Vagina (tissue), 2 donors: Measurements from ENCODE around the gene TMSB10. TPM values are rescaled to one million over a fixed set of nuclear protein-coding genes. Genes with fewer than 3 reads are reported as not detected.

Experiments
- DNase-seq, 2 donors: peaks; one replicate each; pipeline ENCODE4 v3.0.0-alpha.2; 2017; ENCODE audit errors: extremely low spot score in 2 of 2
- H3K27ac ChIP-seq: fragments of 200-600 bp; sonication (generic); one replicate; pipeline ENCODE4 v1.5.1; 2019
- H3K27me3 ChIP-seq: fragments of 200-600 bp; sonication (generic); one replicate; pipeline ENCODE4 v1.5.1; 2019
- H3K36me3 ChIP-seq, 2 donors: fragments of 200-600 bp; sonication (generic); one replicate each; pipeline ENCODE4 v1.5.1; 2017 to 2019
- H3K4me1 ChIP-seq: fragments of 200-600 bp; sonication (generic); one replicate; pipeline ENCODE4 v1.5.1; 2019
- H3K4me3 ChIP-seq, 2 donors: fragments of 200-600 bp; sonication (generic); 1 replicate in 1 of 2; 2 replicates in 1 of 2; pipeline ENCODE4 v1.5.1; 2016 to 2019
- H3K9me3 ChIP-seq: fragments of 200-600 bp; sonication (generic); one replicate; pipeline ENCODE4 v1.5.1; 2019
- POLR2A ChIP-seq, 2 donors: fragments of 450-650 bp; IDR thresholded peaks; one replicate each; pipeline ENCODE4 v1.6.1; 2017; ENCODE audit warnings: antibody characterized with exemption in 2 of 2, mild to moderate bottlenecking in 2 of 2, moderate library complexity in 2 of 2
- POLR2AphosphoS5 ChIP-seq, 2 donors: sonication (generic); formaldehyde crosslinking; IDR thresholded peaks; one replicate each; pipeline ENCODE4 v1.9.0; 2017; ENCODE audit warnings: antibody characterized with exemption in 2 of 2, mild to moderate bottlenecking in 2 of 2, low read depth in 1 of 2; ENCODE audit not compliant: insufficient read depth in 1 of 2
- intact Hi-C: fragments of 100-400 bp; cut with DNase I; formaldehyde crosslinking; loops from one replicate; pipeline ENCODE4 v1.15.1; 2023
- total RNA-seq: library from RNA; depleted of rRNA; stranded (reverse); fragments of >200 nt; gene quantifications from one replicate; pipeline ENCODE4 v1.2.3, GENCODE V29; 2016
- TF ChIP-seq, protein P1 (sequence below), 3 experiments: fragments of 450-650 bp in 2 of 3; fragments of 200-600 bp in 1 of 3; sonication (generic) in 1 of 3; IDR thresholded peaks; one replicate each; pipeline ENCODE4 v1.5.1; 2017 to 2019; ENCODE audit warnings: antibody characterized with exemption in 3 of 3, mild to moderate bottlenecking in 2 of 3, moderate library complexity in 2 of 3

TMSB10 gene
- total RNA-seq, 1 donor from 2014 or later = 2,211 TPM

DNA sequence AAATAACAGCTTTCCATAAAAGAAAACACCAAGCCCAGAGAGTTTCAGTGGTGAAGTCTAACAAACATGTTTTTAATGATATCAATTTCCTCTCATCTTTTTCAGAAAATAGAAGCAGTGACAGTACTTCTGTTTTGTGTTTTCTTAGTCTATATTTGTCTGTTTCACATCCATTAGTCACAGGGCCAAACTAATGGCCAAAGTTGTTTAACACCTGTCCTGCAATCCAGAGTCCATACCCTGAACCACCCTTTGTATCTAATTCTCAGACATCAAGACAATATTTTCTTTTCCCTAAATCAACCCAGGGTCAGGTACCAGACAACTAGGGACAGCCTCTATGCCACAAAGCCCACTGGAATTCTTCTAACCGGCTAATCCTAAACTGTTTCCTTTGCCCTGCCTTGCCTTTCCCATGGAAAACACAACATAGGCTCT lies 25.9 kb downstream of the TMSB10 start:
- H3K27ac ChIP-seq = no peak overlapping the region
- intact Hi-C loops = no loop called here
- TF ChIP-seq POLR2AphosphoS5 (IDR thresholded peaks at IDR 0.05; ENCODE audit: insufficient read depth in 1 of 2, low read depth in 1 of 2) (no peak), POLR2A (IDR thresholded peaks at IDR 0.05) (no peak)
- TF ChIP-seq, protein P1, sequence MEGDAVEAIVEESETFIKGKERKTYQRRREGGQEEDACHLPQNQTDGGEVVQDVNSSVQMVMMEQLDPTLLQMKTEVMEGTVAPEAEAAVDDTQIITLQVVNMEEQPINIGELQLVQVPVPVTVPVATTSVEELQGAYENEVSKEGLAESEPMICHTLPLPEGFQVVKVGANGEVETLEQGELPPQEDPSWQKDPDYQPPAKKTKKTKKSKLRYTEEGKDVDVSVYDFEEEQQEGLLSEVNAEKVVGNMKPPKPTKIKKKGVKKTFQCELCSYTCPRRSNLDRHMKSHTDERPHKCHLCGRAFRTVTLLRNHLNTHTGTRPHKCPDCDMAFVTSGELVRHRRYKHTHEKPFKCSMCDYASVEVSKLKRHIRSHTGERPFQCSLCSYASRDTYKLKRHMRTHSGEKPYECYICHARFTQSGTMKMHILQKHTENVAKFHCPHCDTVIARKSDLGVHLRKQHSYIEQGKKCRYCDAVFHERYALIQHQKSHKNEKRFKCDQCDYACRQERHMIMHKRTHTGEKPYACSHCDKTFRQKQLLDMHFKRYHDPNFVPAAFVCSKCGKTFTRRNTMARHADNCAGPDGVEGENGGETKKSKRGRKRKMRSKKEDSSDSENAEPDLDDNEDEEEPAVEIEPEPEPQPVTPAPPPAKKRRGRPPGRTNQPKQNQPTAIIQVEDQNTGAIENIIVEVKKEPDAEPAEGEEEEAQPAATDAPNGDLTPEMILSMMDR (IDR thresholded peaks at IDR 0.05) = no peak
- no peaks in the 10 kb centered on the region for H3K36me3 ChIP-seq
- no peaks in the 10 kb centered on the region for H3K9me3 ChIP-seq
- DNase-seq = no peak
- no peaks in the 10 kb centered on the region for H3K27me3 ChIP-seq
- H3K4me3 ChIP-seq = no peak overlapping the region
- peaks cover 5% of the 10 kb centered on the region for H3K4me1 ChIP-seq

- intact Hi-C loops = no loop called here
- Histone ChIP-seq H3K36me3 (no peaks in the 10 kb centered on the region), H3K27ac (no peak overlapping the region), H3K27me3 (no peaks in the 10 kb centered on the region), H3K9me3 (no peaks in the 10 kb centered on the region), H3K4me3 (no peak overlapping the region), H3K4me1 (peaks cover 4% of the 10 kb centered on the region)
- no peak for DNase-seq
- TF ChIP-seq POLR2AphosphoS5 (IDR thresholded peaks at IDR 0.05; ENCODE audit: insufficient read depth in 1 of 2, low read depth in 1 of 2) = no peak
- no peak for TF ChIP-seq POLR2A (IDR thresholded peaks at IDR 0.05)
- TF ChIP-seq, protein P1 (IDR thresholded peaks at IDR 0.05) = no peak
Measured at GRCh38 chr2:84938194-84938879, 32.9 kb downstream of the TMSB10 start.

- TF ChIP-seq POLR2AphosphoS5 (IDR thresholded peaks at IDR 0.05; ENCODE audit: insufficient read depth in 1 of 2, low read depth in 1 of 2) (no peak), POLR2A (IDR thresholded peaks at IDR 0.05) (no peak)
- TF ChIP-seq, protein P1 (IDR thresholded peaks at IDR 0.05) = no peak
- intact Hi-C loops = no loop called here
- Histone ChIP-seq H3K4me3 (no peak overlapping the region), H3K27me3 (no peaks in the 10 kb centered on the region), H3K36me3 (no peaks in the 10 kb centered on the region), H3K27ac (no peak overlapping the region), H3K4me1 (peaks cover 4% of the 10 kb centered on the region), H3K9me3 (no peaks in the 10 kb centered on the region)
- DNase-seq = no peak
Measured at GRCh38 chr2:84939426-84940087, 34.1 kb downstream of the TMSB10 start.

DNA sequence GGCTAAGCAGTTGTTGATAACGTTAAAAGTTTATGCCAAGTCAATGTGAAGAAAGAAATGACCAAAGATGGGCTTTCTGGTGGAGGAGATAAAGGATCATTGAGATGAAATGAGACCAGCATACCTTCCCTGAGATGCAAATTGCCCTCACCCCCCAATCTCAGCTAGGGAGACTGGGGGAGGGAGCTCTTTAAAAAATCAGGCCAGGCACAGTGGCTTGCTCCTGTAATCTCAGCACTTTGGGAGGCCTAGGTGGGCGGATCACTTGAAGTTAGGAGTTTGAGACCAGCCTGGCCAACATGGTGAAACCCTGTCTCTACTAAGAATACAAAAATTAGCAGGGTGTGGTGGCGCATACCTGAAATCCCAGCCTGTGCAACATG lies 34.6 kb downstream of the TMSB10 start:
- no peaks in the 10 kb centered on the region for H3K27me3 ChIP-seq
- no peak overlapping the region for H3K4me3 ChIP-seq
- no peak for DNase-seq
- H3K9me3 ChIP-seq = no peaks in the 10 kb centered on the region
- no peaks in the 10 kb centered on the region for H3K36me3 ChIP-seq
- TF ChIP-seq POLR2AphosphoS5 (IDR thresholded peaks at IDR 0.05; ENCODE audit: insufficient read depth in 1 of 2, low read depth in 1 of 2) (no peak), POLR2A (IDR thresholded peaks at IDR 0.05) (no peak)
- TF ChIP-seq, protein P1 (IDR thresholded peaks at IDR 0.05) = no peak
- H3K27ac ChIP-seq = no peak overlapping the region
- intact Hi-C loops = no loop called here
- H3K4me1 ChIP-seq = peaks cover 4% of the 10 kb centered on the region

GRCh38 chr2:84940831-84941412 lies 35.5 kb downstream of the TMSB10 start:
- intact Hi-C loops = no loop called here

More at GRCh38 chr2:84940831-84941412, 35.5 kb downstream of the TMSB10 start:
- H3K36me3 ChIP-seq = no peaks in the 10 kb centered on the region
- no peak overlapping the region for H3K4me3 ChIP-seq
- TF ChIP-seq, protein P1 (IDR thresholded peaks at IDR 0.05) = no peak
- TF ChIP-seq POLR2AphosphoS5 (IDR thresholded peaks at IDR 0.05; ENCODE audit: insufficient read depth in 1 of 2, low read depth in 1 of 2) = no peak
- TF ChIP-seq POLR2A (IDR thresholded peaks at IDR 0.05) = no peak
- H3K9me3 ChIP-seq = no peaks in the 10 kb centered on the region
- H3K27me3 ChIP-seq = no peaks in the 10 kb centered on the region
- no peak for DNase-seq
- no peak overlapping the region for H3K27ac ChIP-seq
- peaks cover 4% of the 10 kb centered on the region for H3K4me1 ChIP-seq
